NCI-H748 (cell line): ENCODE data around the gene PDILT.
"Not testable (repeated sequence)": the region's sequence is repeated elsewhere in the genome, so short reads cannot be mapped to it uniquely, and the experiment has no call there.

Experiments used
- DNase-seq: peaks from one replicate; lab custom pipeline; 2025; ENCODE audit not compliant: unreplicated experiment; lab: John Stamatoyannopoulos, UW

PDILT gene

GRCh38 chr16:20323591-20324117, 80.9 kb downstream of the PDILT start:
- peak; percentile 53 for DNase-seq

GRCh38 chr16:20322696-20323095, 81.8 kb downstream of the PDILT start:
- no peak for DNase-seq

- DNase-seq = no peak
Measured at GRCh38 chr16:20321671-20322070, 82.9 kb downstream of the PDILT start.

- not testable (repeated sequence) for DNase-seq
Measured at GRCh38 chr16:20321051-20321450, 83.5 kb downstream of the PDILT start.

GRCh38 chr16:20320592-20320991, 83.9 kb downstream of the PDILT start:
- no peak for DNase-seq

- no peak for DNase-seq
Measured at GRCh38 chr16:20320178-20320577, 84.4 kb downstream of the PDILT start.

GRCh38 chr16:20319406-20319805, 85.1 kb downstream of the PDILT start:
- no peak for DNase-seq

GRCh38 chr16:20318437-20318836, 86.1 kb downstream of the PDILT start:
- no peak for DNase-seq

GRCh38 chr16:20318006-20318405, 86.5 kb downstream of the PDILT start:
- DNase-seq = no peak

GRCh38 chr16:20317117-20317516, 87.4 kb downstream of the PDILT start:
- no peak for DNase-seq

GRCh38 chr16:20316715-20317114, 87.8 kb downstream of the PDILT start:
- no peak for DNase-seq

- no peak for DNase-seq
Measured at GRCh38 chr16:20315764-20316163, 88.8 kb downstream of the PDILT start.

GRCh38 chr16:20314575-20314974, 90.0 kb downstream of the PDILT start:
- DNase-seq = no peak

- no peak for DNase-seq
Measured at GRCh38 chr16:20313741-20314140, 90.8 kb downstream of the PDILT start.

GRCh38 chr16:20312536-20313095, 91.9 kb downstream of the PDILT start:
- not testable (repeated sequence) for DNase-seq

- no peak for DNase-seq
Measured at GRCh38 chr16:20311548-20311947, 93.0 kb downstream of the PDILT start.

- DNase-seq = no peak
Measured at GRCh38 chr16:20310421-20311395, 93.8 kb downstream of the PDILT start.

GRCh38 chr16:20309786-20310185, 94.8 kb downstream of the PDILT start:
- DNase-seq = no peak
